Measurements from ENCODE around the gene RBMS1. TPM values are rescaled to one million over a fixed set of nuclear protein-coding genes. Genes with fewer than 3 reads are reported as not detected.
A peak's percentile ranks its signal among the peaks of the same experiment; 100 is the strongest.

RBMS1 gene
- polyA plus RNA-seq, 1 donor (not counting 4 experiments of a cell fraction or from before 2014, with no cell fraction given), result 89.1 TPM

GRCh38 chr2:160458718-160459453 is 34.7 kb downstream of the RBMS1 start:
- Histone ChIP-seq H3K79me2 (ENCODE audit: control insufficient read depth, insufficient read depth, low read length) (peaks cover 62% of the 10 kb centered on the region), H4K20me1 (ENCODE audit: control insufficient read depth, extremely low read depth, insufficient read depth, low read length) (no peaks in the 10 kb centered on the region), H3K4me1 (ENCODE audit: control insufficient read depth, extremely low read depth, insufficient read depth, low read length) (no peaks in the 10 kb centered on the region), H3K4me3 (ENCODE audit: control insufficient read depth in 2 of 3, extremely low read depth in 1 of 3, insufficient read depth in 2 of 3, low read depth in 1 of 3, low read length in 3 of 3) (no peak overlapping the region), H3K9me3 (ENCODE audit: control insufficient read depth, low read depth, low read length) (no peaks in the 10 kb centered on the region), H3K27me3 (ENCODE audit: control insufficient read depth, extremely low read depth, insufficient read depth, low read length) (no peaks in the 10 kb centered on the region), H3K36me3 (ENCODE audit: control insufficient read depth in 2 of 2, extremely low read depth in 1 of 2, insufficient read depth in 2 of 2, low read length in 2 of 2) (no peaks in the 10 kb centered on the region), H2AFZ (ENCODE audit: control insufficient read depth, low read length) (no peak overlapping the region), H3K9me1 (ENCODE audit: control insufficient read depth, extremely low read depth, insufficient read depth, low read length) (no peaks in the 10 kb centered on the region), H3K4me2 (ENCODE audit: control insufficient read depth, extremely low read depth, insufficient read depth, low read depth, low read length) (no peak overlapping the region), H3K9ac (ENCODE audit: control insufficient read depth, extremely low read depth, insufficient read depth, low read length) (no peak overlapping the region), H3K27ac (ENCODE audit: control insufficient read depth, insufficient read depth, low read length) (no peak overlapping the region)
- FAIRE-seq, result peak; percentile 44
- dilution Hi-C loops (cut with MboI; ENCODE audit: extremely low pct_ligation_motif_present, low sequenced_read_pairs), result no loop called here
- TF ChIP-seq, protein P1, sequence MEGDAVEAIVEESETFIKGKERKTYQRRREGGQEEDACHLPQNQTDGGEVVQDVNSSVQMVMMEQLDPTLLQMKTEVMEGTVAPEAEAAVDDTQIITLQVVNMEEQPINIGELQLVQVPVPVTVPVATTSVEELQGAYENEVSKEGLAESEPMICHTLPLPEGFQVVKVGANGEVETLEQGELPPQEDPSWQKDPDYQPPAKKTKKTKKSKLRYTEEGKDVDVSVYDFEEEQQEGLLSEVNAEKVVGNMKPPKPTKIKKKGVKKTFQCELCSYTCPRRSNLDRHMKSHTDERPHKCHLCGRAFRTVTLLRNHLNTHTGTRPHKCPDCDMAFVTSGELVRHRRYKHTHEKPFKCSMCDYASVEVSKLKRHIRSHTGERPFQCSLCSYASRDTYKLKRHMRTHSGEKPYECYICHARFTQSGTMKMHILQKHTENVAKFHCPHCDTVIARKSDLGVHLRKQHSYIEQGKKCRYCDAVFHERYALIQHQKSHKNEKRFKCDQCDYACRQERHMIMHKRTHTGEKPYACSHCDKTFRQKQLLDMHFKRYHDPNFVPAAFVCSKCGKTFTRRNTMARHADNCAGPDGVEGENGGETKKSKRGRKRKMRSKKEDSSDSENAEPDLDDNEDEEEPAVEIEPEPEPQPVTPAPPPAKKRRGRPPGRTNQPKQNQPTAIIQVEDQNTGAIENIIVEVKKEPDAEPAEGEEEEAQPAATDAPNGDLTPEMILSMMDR (optimal IDR thresholded peaks at IDR 0.05 in 1 of 3, IDR thresholded peaks at IDR 0.05 in 1 of 3, conservative IDR thresholded peaks at IDR 0.05 in 1 of 3; ENCODE audit: extremely low read depth in 1 of 3, insufficient read depth in 2 of 3, low read length in 3 of 3), result no peak
- TF ChIP-seq EZH2 (IDR thresholded peaks at IDR 0.05; ENCODE audit: low read length), result no peak
- no peak for DNase-seq (ENCODE audit: low read depth, low spot score)

GRCh38 chr2:160457588-160457987 is 36.0 kb downstream of the RBMS1 start:
- no peak overlapping the region for H2AFZ ChIP-seq (ENCODE audit: control insufficient read depth, low read length)
- no peaks in the 10 kb centered on the region for H3K9me3 ChIP-seq (ENCODE audit: control insufficient read depth, low read depth, low read length)
- DNase-seq (ENCODE audit: low read depth, low spot score), result no peak
- no peak overlapping the region for H3K4me2 ChIP-seq (ENCODE audit: control insufficient read depth, extremely low read depth, insufficient read depth, low read depth, low read length)
- no peak overlapping the region for H3K27ac ChIP-seq (ENCODE audit: control insufficient read depth, insufficient read depth, low read length)
- no peak for FAIRE-seq
- dilution Hi-C loops (cut with MboI; ENCODE audit: extremely low pct_ligation_motif_present, low sequenced_read_pairs), result no loop called here
- no peaks in the 10 kb centered on the region for H3K9me1 ChIP-seq (ENCODE audit: control insufficient read depth, extremely low read depth, insufficient read depth, low read length)
- no peaks in the 10 kb centered on the region for H4K20me1 ChIP-seq (ENCODE audit: control insufficient read depth, extremely low read depth, insufficient read depth, low read length)
- no peaks in the 10 kb centered on the region for H3K27me3 ChIP-seq (ENCODE audit: control insufficient read depth, extremely low read depth, insufficient read depth, low read length)
- no peak overlapping the region for H3K9ac ChIP-seq (ENCODE audit: control insufficient read depth, extremely low read depth, insufficient read depth, low read length)
- peaks cover 0 to 4% of the 10 kb centered on the region in 2 experiments for H3K36me3 ChIP-seq (ENCODE audit: control insufficient read depth in 2 of 2, extremely low read depth in 1 of 2, insufficient read depth in 2 of 2, low read length in 2 of 2)
- no peak for TF ChIP-seq EZH2 (IDR thresholded peaks at IDR 0.05; ENCODE audit: low read length)
- TF ChIP-seq, protein P1 (optimal IDR thresholded peaks at IDR 0.05 in 1 of 3, IDR thresholded peaks at IDR 0.05 in 1 of 3, conservative IDR thresholded peaks at IDR 0.05 in 1 of 3; ENCODE audit: extremely low read depth in 1 of 3, insufficient read depth in 2 of 3, low read length in 3 of 3), result no peak
- H3K79me2 ChIP-seq (ENCODE audit: control insufficient read depth, insufficient read depth, low read length), result peaks cover 67% of the 10 kb centered on the region
- no peak overlapping the region for H3K4me3 ChIP-seq (ENCODE audit: control insufficient read depth in 2 of 3, extremely low read depth in 1 of 3, insufficient read depth in 2 of 3, low read depth in 1 of 3, low read length in 3 of 3)
- no peaks in the 10 kb centered on the region for H3K4me1 ChIP-seq (ENCODE audit: control insufficient read depth, extremely low read depth, insufficient read depth, low read length)

Measured in keratinocyte (primary cell).